Peyer's patch (tissue), 4 donors: ENCODE measurements around the gene ZNF385D.

Experiments
- POLR2A ChIP-seq, 2 donors: fragments of 450-650 bp; IDR thresholded peaks; one replicate each; pipeline ENCODE4 v1.5.1; 2017; ENCODE audit warnings: antibody characterized with exemption in 2 of 2, mild to moderate bottlenecking in 2 of 2, moderate library complexity in 2 of 2
- TF ChIP-seq, protein P1 (sequence below), 6 experiments: fragments of 450-650 bp in 4 of 6; fragments of 200-600 bp in 2 of 6; sonication (generic) in 1 of 6; IDR thresholded peaks; one replicate each; pipeline ENCODE4 v1.5.1; 2017 to 2019; ENCODE audit warnings: antibody characterized with exemption in 6 of 6, mild to moderate bottlenecking in 3 of 6, moderate library complexity in 1 of 6

GRCh38 chr3:21703291-21703690 lies 47.7 kb downstream of the ZNF385D start:
- TF ChIP-seq, protein P1, sequence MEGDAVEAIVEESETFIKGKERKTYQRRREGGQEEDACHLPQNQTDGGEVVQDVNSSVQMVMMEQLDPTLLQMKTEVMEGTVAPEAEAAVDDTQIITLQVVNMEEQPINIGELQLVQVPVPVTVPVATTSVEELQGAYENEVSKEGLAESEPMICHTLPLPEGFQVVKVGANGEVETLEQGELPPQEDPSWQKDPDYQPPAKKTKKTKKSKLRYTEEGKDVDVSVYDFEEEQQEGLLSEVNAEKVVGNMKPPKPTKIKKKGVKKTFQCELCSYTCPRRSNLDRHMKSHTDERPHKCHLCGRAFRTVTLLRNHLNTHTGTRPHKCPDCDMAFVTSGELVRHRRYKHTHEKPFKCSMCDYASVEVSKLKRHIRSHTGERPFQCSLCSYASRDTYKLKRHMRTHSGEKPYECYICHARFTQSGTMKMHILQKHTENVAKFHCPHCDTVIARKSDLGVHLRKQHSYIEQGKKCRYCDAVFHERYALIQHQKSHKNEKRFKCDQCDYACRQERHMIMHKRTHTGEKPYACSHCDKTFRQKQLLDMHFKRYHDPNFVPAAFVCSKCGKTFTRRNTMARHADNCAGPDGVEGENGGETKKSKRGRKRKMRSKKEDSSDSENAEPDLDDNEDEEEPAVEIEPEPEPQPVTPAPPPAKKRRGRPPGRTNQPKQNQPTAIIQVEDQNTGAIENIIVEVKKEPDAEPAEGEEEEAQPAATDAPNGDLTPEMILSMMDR (IDR thresholded peaks at IDR 0.05) = no peak
- no peak for TF ChIP-seq POLR2A (IDR thresholded peaks at IDR 0.05)
